ENCODE results near the gene SH3RF3. TPM values are rescaled to one million over a fixed set of nuclear protein-coding genes. Genes with fewer than 3 reads are reported as not detected.

The SH3RF3 gene
- total and polyA plus RNA-seq, 9 of the 15 experiments (the other 6 are each of a cell fraction or from before 2014, with no cell fraction given) = 0.02 TPM; not detected in 8

DNA sequence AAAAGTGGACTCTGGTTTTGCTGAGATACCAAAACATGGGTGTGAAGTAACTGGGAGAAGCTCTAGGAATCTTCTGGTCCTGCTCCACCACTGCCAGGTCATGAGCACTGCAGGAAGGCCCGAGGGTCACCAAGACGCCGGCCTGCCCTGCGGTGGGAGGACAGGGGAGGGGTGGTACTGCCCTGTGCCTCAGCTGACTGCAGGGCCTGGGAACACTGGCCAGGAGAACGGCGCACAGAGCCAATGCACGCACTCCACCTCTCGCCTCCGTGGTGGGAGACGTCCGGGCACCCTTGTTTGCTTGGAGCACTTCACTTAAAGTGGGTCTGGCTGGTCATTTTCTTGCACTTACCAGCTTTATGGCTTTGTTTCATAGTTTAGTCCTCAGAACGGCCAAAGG, 153.4 kb downstream of the SH3RF3 start:
- Histone ChIP-seq H3K36me3 (ENCODE audit: control insufficient read depth, insufficient read depth, low read length) (no peaks in the 10 kb centered on the region), H3K9me3 (replicated peaks; ENCODE audit: control insufficient read depth, insufficient read depth, low read depth, low read length) (no peaks in the 10 kb centered on the region), H3K9ac (ENCODE audit: insufficient read depth in 1 of 2, low read depth in 2 of 2, low read length in 2 of 2) (no peak overlapping the region), H3K27me3 (ENCODE audit: control insufficient read depth in 2 of 2, insufficient read depth in 2 of 2, low read length in 2 of 2) (peaks cover 4 to 21% of the 10 kb centered on the region in 2 experiments; a peak in 2 of 5 replicates), H3K9me1 (ENCODE audit: control insufficient read depth, insufficient read depth, low read length) (no peaks in the 10 kb centered on the region), H4K20me1 (replicated peaks; ENCODE audit: control insufficient read depth, insufficient read depth, low read length) (no peaks in the 10 kb centered on the region; the same call in 1 of the 2 replicates), H3K4me3 (no peak overlapping the region), H3K4me2 (ENCODE audit: insufficient read depth, low read length) (no peak overlapping the region), H3K79me2 (ENCODE audit: control insufficient read depth, insufficient read depth, low read length) (no peaks in the 10 kb centered on the region), H3K4me1 (replicated peaks in 1 of 2; ENCODE audit: control insufficient read depth in 2 of 2, insufficient read depth in 2 of 2, low read length in 2 of 2) (peaks cover 0 to 12% of the 10 kb centered on the region in 2 experiments; a peak in 3 of 5 replicates), H2AFZ (ENCODE audit: low read depth, low read length) (no peak overlapping the region), H3K27ac (ENCODE audit: extremely low read depth, low read depth, low read length) (no peak overlapping the region)
- intact Hi-C loops (cut with micrococcal nuclease) (no loop called here), in situ Hi-C loops (cut with MboI) (no loop called here)
- CTCF ChIA-PET (ENCODE audit: low intra/inter-chr PET ratio) = no interaction called here
- 8% methylated on average over 11 of the region's 12 CpGs for WGBS (ENCODE audit: insufficient coverage, low coverage, missing lambda C conversion rate)
- POLR2A ChIA-PET = interaction anchor here (0.7 kb wide), 1 partner anchor 105 kb away, joined by 3 read pairs; no protein-coding TSS in a partner anchor
- ATAC-seq = no peak
- FAIRE-seq = no peak
- DNase-seq (ENCODE audit: extremely low read depth in 1 of 4, low spot score in 3 of 4) = no peak
- no TSS peak for BruUV-seq (replicated peaks)
- TF ChIP-seq, protein P1, sequence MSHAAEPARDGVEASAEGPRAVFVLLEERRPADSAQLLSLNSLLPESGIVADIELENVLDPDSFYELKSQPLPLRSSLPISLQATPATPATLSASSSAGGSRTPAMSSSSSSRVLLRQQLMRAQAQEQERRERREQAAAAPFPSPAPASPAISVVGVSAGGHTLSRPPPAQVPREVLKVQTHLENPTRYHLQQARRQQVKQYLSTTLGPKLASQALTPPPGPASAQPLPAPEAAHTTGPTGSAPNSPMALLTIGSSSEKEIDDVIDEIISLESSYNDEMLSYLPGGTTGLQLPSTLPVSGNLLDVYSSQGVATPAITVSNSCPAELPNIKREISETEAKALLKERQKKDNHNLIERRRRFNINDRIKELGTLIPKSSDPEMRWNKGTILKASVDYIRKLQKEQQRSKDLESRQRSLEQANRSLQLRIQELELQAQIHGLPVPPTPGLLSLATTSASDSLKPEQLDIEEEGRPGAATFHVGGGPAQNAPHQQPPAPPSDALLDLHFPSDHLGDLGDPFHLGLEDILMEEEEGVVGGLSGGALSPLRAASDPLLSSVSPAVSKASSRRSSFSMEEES (CRISPR knock-in tag; IDR thresholded peaks at IDR 0.05) = no peak
- TF ChIP-seq FOSL1 (tag; conservative IDR thresholded peaks at IDR 0.05) (no peak), ZNF143 (CRISPR knock-in tag; IDR thresholded peaks at IDR 0.05) (no peak), ZNF41 (CRISPR knock-in tag; conservative IDR thresholded peaks at IDR 0.05) (no peak), ZNF75A (CRISPR knock-in tag; IDR thresholded peaks at IDR 0.05) (no peak), HMG20B (CRISPR knock-in tag; IDR thresholded peaks at IDR 0.05) (no peak), ZKSCAN3 (CRISPR knock-in tag; IDR thresholded peaks at IDR 0.05) (no peak), ZNF282 (CRISPR knock-in tag; IDR thresholded peaks at IDR 0.05) (no peak), POLR2G (IDR thresholded peaks at IDR 0.05; ENCODE audit: low read depth, low read length) (no peak), SRSF7 (optimal IDR thresholded peaks at IDR 0.05; ENCODE audit: low read depth, low read length) (no peak), MXI1 (IDR thresholded peaks at IDR 0.05; ENCODE audit: low read depth, low read length) (no peak)
- TF ChIP-seq, protein P2, sequence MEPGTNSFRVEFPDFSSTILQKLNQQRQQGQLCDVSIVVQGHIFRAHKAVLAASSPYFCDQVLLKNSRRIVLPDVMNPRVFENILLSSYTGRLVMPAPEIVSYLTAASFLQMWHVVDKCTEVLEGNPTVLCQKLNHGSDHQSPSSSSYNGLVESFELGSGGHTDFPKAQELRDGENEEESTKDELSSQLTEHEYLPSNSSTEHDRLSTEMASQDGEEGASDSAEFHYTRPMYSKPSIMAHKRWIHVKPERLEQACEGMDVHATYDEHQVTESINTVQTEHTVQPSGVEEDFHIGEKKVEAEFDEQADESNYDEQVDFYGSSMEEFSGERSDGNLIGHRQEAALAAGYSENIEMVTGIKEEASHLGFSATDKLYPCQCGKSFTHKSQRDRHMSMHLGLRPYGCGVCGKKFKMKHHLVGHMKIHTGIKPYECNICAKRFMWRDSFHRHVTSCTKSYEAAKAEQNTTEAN (CRISPR knock-in tag; IDR thresholded peaks at IDR 0.05) = no peak
- TF ChIP-seq, protein P3, sequence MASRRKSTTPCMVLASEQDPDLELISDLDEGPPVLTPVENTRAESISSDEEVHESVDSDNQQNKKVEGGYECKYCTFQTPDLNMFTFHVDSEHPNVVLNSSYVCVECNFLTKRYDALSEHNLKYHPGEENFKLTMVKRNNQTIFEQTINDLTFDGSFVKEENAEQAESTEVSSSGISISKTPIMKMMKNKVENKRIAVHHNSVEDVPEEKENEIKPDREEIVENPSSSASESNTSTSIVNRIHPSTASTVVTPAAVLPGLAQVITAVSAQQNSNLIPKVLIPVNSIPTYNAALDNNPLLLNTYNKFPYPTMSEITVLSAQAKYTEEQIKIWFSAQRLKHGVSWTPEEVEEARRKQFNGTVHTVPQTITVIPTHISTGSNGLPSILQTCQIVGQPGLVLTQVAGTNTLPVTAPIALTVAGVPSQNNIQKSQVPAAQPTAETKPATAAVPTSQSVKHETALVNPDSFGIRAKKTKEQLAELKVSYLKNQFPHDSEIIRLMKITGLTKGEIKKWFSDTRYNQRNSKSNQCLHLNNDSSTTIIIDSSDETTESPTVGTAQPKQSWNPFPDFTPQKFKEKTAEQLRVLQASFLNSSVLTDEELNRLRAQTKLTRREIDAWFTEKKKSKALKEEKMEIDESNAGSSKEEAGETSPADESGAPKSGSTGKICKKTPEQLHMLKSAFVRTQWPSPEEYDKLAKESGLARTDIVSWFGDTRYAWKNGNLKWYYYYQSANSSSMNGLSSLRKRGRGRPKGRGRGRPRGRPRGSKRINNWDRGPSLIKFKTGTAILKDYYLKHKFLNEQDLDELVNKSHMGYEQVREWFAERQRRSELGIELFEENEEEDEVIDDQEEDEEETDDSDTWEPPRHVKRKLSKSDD (conservative IDR thresholded peaks at IDR 0.05; ENCODE audit: low read length) = no peak
- TF ChIP-seq, protein P4, sequence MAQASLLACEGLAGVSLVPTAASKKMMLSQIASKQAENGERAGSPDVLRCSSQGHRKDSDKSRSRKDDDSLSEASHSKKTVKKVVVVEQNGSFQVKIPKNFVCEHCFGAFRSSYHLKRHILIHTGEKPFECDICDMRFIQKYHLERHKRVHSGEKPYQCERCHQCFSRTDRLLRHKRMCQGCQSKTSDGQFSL (CRISPR knock-in tag; IDR thresholded peaks at IDR 0.05) = no peak
- TF ChIP-seq, protein P4 (tag; IDR thresholded peaks at IDR 0.05) = no peak
